Measurements from ENCODE around the gene ARHGAP15.

The ARHGAP15 gene

DNA sequence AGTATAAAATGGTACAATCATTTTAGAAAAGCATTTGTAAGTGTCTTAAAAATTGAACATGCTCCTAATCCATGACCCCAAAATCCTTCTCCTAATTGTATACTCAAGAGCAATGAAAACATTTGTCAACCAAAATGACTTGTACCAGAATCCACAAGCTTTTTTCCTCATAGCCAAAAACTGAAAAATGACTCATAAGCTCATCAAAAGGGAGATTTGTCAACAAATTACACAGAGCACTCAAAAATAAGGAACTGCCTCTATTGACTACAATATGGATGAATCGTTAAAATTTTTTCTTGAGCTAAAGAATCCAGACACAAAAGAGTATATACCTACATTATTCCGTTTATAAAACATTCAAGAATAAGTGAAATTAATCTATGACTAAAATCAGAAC, 544.8 kb downstream of the ARHGAP15 start:
- no peak for DNase-seq

DNA sequence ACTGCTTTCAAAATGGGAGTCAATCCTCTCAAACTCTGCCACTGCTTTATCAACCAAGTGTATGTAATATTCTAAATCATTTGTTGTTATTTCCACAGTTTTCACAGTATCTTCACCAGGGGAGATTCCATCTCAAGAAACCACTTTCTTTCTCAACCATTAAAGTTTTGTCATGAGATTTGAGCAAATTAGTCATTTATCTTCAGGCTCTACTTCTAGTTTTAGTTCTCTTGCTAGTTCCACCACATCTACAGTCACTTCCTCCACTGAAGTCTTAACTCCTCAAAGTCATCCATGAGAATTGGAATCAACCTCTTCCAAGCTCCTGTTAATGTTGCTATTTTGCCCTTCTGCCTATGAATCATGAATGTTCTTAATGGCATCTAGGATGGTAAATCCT, 545.8 kb downstream of the ARHGAP15 start:
- DNase-seq, result no peak

DNA sequence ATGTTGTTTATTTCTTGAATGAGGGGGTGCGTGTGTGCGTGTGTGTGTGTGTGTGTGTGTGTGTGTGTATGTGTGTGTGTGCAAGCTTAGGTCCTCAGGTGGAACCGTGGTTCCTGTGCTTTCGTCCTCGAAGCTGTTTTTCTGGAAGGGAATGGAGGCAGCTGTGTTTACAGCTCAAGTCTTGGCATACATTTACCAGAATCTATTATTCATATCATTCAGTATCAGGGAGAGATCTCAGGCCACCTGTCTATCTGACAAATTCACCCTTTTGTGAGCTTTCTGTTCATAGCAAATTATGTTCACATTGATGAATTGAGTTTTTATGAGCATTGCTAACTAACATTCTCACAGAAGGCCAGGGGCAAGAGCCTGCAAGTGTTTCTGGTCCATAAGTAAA, 550.4 kb downstream of the ARHGAP15 start:
- no peak for DNase-seq

DNA sequence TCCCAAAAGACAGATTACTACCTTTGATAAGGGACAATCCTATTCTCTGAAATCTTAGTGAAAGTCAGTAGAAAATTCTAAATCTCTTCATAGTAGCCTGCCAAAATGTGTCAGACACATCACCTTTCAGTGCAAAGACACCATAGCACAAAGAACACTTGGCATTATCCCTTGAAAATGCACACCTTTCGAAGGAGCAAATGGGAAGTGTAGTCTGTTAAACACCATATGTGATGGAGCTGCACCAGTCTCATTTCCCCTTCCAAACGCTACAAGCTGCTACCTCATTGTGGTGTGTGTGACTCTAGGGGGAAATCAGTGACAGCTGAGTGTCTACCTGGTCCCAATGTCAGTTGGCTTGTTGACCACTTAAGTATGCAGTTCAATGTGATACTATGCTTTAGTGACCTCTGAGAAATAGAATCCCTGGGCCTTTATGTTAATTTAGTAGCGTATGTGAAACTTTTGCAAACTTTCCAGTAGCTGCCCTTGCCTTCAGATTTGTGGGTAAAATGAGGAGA, 551.7 kb downstream of the ARHGAP15 start:
- DNase-seq, result no peak

DNA sequence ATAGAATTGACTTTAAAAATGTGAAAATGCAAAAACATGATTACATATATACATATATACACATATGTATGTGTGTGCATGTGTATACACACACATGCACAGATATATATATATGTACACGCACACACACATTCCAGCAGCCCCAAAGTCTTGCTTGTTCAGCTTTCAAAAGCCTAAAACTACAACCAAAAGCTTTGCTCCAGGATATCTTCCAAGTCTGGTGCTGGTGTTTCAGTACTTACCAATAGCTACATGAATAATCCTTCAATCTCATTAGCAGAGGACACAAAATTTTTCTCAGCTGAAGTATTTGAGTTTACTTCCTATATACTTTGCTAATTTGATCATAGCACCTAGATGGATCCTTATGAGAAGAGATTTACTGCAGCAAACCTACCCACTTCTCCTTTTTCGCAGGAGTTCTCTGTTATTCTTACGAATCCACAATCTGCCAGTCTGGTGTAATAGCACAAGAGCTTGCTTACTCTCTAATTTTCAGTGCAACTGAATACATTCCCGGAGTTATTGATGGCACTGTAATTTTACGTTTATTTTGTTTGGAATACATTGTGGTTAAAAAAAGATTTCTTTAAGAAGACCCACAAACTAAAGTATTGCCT, 553.3 kb downstream of the ARHGAP15 start:
- no peak for DNase-seq

DNA sequence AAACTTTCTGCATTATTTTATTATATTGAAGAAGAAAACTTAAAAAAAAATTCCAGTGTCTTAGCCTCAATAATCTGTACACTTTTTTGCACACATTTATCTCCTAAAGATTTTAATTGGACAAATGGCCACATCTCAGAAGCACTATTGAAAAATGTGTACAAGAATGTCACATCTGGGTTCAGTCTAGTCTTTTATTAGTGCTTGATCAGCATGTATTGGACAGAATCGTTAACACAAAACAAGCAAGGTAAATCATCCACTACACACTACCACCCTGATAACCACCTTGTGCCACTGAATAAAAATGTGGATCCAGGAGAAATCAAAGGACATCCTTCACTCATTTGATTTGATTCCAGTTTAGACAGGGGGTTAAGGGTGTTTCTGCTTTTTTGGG, 554.8 kb downstream of the ARHGAP15 start:
- DNase-seq, result no peak

DNA sequence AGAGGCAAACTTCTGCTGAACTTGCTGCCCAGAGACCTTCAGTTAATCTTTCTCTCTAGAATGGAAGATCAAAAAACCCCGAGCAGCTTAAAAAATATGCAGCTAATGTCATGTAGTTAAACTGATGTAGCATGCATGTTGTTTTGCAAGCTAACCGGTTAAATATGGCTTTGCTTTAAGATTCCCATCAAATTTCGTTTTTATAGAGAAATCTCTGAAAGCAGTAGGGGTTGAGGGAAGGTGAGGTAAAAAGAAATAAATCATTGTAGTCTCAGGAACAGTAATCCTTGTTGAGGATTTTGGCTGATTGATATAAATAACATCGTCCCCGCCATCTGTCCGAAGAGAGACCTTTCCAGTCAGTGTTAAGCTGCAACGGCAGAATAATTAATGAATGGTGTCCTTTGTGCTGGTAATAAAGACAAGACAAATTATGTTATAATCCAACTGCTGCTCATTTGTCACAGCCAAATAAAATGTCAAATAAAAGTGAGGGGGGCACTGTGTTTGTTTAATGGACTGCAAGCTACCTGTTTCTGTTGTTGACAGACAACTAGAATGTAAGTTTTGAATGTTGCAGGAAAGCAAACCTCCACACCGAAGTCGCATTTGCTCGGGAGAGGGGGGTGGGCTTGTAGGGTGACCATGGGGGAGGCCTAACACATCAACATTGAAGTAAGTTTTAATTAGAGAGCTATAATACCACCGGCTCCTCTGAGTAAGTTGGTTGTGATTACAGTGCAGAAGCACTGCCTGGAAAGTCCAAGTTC, 555.5 kb downstream of the ARHGAP15 start:
- no peak for DNase-seq

DNA sequence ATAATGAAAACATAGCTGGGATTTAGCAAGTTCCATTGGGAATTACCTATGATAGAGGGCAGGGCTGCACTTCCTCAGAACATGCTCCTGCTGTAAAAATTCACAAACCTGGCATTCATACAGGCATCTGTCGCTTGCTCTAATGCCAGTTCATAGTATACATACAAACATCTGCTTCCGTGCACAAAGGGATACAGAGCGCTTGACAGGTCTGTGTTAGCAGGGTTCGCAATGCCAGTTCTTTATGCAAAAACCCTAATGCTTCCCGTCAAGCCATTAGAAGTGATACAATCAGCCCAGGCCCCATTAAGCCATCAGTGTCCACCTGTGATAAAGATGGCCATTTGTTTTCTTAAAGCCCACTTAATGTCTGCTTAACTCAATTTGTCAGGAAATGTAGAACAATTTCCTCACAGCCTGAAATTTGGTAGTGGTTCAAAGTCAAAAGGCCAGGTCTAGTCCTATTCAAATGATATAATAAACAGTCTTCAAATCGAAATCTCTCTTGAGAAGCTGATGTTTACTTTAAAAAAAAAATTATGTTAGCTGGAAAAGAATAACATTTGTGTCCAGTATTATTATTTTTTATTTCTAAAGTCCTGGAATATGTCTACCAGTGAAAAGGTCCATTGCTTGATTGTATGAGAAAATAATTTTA, 556.3 kb downstream of the ARHGAP15 start:
- no peak for DNase-seq

DNA sequence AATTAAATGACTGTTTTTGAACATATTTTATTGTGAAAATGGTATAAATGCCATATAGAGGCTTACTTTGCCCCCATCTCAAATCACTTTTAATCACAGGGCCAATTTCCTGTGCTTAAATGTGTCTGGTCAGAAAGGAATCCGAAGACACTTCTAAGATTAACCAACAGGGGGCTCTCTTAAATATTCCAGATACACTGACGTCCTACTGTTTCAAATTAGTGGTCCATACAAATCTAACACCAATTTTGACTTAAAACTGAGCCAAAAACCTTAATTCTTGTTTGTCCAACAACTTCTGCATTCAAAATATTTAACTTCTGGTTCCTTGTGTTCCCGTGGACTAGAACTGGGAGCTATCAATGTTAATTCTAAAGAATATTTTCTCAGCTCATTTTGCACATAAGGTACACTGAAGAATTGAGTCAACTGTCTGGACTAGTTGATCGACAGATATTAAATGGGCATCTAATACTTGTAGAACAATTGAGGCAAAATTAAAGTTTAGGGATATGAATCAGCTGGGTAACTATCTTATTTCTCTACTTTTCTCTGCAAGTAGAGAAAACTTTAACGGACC, 557.5 kb downstream of the ARHGAP15 start:
- DNase-seq, result no peak

DNA sequence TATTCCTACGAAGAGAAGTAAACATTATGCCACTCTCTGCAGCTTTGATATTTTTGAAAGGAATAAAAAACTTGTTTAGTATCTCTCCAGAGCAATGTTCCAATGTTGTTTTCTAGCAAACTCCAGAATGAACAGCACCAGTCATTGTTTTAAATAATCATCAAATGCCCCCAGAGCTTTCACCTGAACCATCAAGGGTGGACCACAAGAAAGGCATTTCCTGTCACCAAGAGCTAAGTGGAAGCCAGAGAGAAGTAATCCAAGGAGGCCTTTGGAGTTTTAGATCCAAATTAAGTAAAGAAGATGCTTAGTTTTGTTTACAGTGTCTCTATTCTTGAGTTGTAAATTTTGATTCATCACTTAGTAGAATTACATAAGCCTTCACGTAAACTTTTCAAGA, 559.0 kb downstream of the ARHGAP15 start:
- no peak for DNase-seq

DNA sequence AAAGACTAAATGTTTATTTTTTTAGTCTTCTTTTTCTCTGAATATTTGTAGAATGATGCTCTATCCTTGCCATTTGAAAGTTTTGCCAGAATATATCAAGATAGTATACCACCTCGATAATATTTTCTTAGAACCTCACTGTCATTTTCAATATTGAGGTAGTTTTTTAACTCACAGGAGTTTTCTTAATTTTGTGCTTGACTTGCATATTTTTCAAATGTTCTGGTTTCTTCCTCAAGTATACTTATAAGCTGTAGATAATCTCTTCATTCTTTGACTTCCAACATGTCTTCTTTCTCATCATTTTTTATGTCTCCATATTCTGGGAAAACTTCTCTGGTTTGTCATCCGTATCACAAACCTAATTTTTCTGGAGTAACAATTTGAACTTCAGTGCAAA, 559.6 kb downstream of the ARHGAP15 start:
- no peak for DNase-seq

DNA sequence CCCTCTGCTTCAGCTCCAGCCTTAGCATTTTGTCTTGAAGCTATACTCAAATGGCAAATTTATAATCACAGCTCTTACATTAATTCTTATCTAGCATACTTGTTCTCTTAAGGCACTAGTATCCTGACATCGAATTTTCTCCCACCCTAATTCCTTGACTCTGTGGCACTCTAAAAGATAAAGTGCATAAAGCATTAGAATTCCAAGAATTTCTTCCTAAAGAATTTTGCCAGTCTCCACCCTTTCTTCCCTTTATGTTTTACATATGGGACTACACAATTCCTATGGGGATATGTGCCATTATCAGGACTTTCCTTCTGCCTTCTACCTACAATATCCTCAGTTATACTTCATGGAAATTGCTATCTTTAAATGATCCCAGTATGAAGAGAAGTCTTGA, 560.3 kb downstream of the ARHGAP15 start:
- DNase-seq, result no peak

DNA sequence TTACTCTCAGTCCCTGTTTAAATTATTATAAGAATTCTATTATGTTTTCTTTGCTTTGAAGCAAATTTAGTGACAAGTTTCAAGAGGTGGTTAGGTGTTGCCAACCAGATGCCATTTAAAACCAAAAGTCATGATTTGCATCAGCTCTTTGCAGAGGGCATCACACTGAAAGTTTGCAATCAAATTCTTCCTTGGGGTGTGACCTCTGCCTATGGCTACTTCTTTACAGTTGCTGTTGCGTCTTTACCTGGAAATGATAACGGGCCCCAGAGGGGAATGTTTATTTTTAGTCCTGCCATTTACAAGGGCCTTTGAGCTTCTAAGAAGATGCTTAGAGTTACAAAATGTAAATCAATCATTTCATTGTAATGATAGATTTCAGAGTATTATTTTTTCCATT, 561.0 kb downstream of the ARHGAP15 start:
- no peak for DNase-seq

DNA sequence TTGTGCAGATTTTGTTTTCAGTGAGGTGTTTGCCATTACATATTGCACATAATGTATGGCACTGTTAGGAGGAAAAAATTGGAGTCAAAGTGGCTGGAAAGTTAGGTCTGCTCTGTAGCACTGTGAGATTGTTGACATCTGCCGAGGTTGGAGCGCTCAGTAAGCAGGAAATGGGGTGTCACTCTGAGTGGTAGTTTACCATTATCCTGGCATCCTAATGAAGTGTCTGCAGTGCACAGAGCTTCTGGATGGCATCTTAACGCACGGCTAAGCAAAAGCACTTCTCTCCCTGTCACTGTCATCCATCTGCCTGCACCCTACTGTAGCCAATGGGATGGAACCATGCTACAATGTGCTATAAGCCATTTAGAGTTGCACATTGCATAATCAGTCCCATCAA, 561.9 kb downstream of the ARHGAP15 start:
- DNase-seq, result no peak

DNA sequence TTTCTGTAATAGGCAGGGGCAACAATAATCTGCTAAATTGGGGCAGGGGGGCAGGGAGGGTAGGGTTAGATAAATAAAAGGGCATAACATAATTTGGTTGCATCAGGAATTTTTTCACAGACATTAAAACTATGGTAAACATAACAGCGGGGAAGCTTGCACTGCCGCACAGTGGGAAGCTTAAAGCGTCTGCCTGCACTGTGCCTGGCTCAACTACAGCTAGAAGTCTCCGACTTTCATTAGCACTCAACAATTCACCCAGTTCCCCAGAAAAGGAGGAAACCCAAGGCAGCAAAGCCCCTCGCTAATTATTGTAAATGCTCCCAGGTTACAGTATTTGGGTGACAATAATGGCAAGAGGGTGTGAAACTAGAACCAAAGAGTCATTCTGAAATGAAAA, 562.9 kb downstream of the ARHGAP15 start:
- DNase-seq, result no peak

DNA sequence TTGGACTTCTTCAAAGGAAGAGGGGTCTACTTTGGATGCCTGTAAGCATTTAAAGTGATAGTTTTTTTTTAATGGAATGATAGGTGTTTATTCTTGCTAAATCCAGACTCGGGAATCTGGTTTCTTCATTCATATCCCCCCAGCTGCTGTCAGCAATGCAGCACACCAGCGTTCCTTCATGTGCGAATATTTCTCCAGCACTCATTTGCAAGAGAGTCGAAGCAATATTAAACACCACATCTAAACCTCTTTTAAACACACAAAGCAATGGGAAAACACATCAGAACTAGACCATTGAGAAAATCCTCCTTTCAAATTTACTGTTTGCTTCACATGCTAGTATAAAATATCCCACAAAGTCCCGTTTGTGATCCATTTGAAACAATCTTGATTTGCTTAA, 563.7 kb downstream of the ARHGAP15 start:
- DNase-seq, result no peak

DNA sequence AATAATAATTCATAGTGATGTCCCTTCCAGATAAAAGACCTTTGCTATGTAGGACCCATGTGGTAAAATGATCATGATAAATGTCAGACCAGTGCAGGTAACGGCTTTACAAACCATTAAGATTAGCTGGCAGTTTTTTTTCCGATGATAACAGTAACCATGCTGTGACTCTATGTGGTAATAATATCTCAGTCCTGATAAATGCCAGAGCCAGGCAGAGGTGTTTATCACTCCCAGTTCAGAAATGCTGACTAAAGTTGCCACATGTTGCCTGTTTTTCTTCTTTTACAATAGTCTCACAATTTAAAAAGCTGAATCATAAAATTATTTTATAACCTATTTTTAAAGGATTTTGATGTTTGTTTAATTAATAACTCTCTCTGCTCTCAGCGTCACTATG, 565.1 kb downstream of the ARHGAP15 start:
- DNase-seq, result no peak

DNA sequence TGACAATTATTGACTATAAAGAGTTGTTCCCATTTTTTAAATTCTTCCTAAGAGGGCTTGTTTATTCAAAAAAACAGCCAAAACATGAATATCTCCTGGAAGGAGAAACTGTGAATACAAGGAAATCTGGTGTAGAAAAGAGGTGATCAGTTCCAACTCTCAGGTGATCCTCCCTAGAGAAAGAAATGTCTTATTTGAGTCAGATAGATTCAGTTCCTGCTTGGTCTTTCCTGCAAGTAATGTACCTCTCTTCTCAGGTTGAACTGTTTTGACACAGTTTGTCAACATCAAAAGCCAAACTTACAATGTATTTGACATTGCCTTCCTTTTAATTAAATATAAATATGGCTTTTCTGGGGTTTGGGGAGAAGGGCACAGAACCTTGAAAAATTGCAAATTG, 567.4 kb downstream of the ARHGAP15 start:
- no peak for DNase-seq

DNA sequence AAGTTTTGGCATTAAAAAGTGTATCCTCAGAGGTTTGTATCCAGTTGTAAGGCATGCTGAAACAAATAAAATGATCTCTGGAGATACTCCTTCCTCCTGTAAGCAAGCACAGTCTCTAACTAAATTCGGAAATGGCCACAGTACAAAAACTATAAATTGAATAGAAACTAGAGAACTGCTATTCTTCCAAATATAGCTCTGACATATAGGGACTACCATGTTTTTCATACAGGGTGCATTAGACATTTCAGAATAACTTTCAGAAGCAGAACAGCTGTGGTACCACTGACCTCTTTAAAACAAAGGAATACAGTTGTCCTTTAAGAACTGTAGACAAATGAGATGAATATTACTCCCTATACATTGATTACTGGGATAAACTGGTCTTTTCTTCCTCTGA, 568.5 kb downstream of the ARHGAP15 start:
- no peak for DNase-seq

DNA sequence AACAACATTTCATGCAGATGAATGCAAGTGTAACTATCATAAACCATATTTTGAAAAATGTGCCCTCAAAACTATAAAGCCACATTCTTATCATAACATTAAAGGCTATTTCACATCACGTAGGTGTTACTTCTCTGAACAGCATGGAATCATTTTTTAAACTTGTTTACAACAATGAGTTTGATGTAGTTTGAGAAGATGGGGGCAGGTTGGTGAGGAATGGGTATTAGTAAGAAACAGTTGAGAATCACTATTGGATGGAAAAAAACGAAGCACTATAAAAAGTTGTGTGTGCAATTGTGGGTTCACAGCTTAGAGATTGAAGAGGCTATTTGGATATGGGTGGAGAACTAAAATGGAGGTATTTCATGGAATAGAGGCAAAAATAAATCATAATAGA, 569.1 kb downstream of the ARHGAP15 start:
- no peak for DNase-seq

DNA sequence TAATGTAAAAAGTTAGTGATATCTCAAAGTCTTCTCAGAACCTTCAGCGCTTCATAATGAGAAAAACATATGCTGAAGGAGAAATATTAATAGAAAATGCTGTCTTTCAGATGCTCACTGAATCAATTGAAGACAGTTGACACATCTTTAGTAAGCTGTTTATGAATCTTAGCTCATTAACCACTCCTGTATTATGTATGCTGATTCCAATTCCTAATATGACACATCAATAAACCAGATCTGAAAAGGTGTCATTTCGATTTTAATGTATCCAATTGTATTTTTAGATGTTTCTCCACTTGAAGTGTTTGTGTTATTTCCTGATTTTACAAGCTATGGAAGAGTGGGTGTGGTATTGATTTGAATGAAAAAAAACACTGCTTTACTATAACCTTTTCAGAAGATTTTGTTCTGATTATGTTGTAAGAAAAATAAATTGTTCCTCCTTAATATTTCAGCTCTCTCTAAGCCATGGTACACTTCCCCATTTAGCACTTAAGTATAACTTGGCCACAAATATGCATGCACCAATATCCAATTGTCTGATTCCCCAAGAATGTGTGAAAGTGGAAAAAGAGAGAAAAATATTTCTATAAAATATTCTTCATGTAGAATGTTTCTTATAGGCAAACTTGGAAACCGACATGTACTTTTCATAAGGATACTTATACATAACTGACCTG, 569.8 kb downstream of the ARHGAP15 start:
- no peak for DNase-seq

DNA sequence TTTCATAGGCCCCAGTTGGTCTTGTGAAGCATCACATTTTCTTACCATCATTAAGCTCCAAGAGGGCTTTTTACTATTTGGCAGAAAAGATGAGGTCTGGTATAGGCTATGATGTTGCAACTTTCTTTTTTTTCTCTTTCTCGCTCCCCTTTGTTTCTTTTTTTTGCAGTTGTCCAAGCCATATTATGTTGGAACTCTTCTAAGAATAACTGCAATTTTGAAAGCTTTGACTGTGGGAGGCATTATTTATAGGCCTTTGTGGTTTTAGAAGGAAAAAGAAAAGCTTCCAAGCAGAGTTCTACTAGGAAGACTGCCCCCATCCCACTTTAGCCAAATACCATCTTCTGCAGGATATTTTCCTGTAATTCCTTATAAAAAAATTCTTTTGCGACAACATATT, 571.6 kb downstream of the ARHGAP15 start:
- no peak for DNase-seq

DNA sequence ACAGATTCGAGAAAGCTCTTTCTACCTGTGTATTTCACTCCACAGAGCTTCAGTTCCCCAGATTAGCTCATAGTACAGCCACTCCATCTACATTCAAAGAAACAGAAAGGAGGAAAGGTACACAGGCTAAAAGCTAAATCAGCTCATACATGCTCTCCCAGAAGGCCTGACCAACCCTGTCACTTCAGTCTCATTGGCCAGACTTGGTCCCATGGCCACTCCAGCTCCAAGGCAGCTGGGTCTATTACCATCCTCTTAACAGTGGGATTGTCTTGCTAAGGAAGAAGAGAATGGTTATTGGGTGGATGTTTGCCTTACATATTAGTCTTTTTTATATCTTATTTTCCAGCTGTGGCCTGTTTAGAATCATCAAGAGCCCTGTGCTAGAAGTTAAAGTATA, 572.6 kb downstream of the ARHGAP15 start:
- no peak for DNase-seq
